ENCODE data around the gene GPRC5A. TPM values are rescaled to one million over a fixed set of nuclear protein-coding genes. Genes with fewer than 3 reads are reported as not detected.
A peak's percentile ranks its signal among the peaks of the same experiment; 100 is the strongest.

The GPRC5A gene
- total RNA-seq, 4 donors from 2014 or later: 2.0 to 13.2 (median 12.4) TPM

DNA sequence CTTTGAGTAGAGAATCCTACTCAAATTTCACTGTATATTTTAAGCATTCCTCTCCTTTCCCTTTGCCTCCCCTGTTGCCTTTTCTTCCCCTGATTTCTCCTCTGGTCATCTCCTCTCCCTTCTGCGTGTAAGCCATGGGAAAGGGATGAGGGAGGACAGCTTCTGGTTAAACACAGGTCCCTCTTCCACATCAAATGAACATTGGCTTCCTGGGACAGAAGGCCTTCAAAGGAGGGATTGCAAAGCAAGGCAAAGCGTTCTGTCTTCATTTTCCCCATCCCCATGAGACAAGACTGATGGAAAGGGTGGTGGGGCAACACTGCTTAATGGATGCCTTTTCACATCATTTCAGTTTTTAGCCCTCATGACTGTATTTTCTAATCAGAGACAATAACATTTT is 26.2 kb downstream of the GPRC5A start:
- Histone ChIP-seq H3K27ac (peak overlapping the region in 1 of 2 donors; percentile 57), H3K9me3 (no peaks in the 10 kb centered on the region), H3K4me1 (no peaks in the 10 kb centered on the region), H3K36me3 (no peaks in the 10 kb centered on the region), H3K4me3 (no peak overlapping the region), H3K27me3 (no peaks in the 10 kb centered on the region)
- intact Hi-C loops (cut with DNase I; ENCODE audit: low total_unique reads): no loop called here
- no peak for DNase-seq
- no peak for TF ChIP-seq POLR2A (IDR thresholded peaks at IDR 0.05)
- TF ChIP-seq, protein P1, sequence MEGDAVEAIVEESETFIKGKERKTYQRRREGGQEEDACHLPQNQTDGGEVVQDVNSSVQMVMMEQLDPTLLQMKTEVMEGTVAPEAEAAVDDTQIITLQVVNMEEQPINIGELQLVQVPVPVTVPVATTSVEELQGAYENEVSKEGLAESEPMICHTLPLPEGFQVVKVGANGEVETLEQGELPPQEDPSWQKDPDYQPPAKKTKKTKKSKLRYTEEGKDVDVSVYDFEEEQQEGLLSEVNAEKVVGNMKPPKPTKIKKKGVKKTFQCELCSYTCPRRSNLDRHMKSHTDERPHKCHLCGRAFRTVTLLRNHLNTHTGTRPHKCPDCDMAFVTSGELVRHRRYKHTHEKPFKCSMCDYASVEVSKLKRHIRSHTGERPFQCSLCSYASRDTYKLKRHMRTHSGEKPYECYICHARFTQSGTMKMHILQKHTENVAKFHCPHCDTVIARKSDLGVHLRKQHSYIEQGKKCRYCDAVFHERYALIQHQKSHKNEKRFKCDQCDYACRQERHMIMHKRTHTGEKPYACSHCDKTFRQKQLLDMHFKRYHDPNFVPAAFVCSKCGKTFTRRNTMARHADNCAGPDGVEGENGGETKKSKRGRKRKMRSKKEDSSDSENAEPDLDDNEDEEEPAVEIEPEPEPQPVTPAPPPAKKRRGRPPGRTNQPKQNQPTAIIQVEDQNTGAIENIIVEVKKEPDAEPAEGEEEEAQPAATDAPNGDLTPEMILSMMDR (IDR thresholded peaks at IDR 0.05): no peak

GRCh38 chr12:12918781-12919389 is 27.5 kb downstream of the GPRC5A start:
- no peaks in the 10 kb centered on the region for H3K9me3 ChIP-seq
- DNase-seq: no peak
- H3K36me3 ChIP-seq: no peaks in the 10 kb centered on the region
- H3K27me3 ChIP-seq: no peaks in the 10 kb centered on the region
- H3K4me1 ChIP-seq: no peaks in the 10 kb centered on the region
- TF ChIP-seq POLR2A (IDR thresholded peaks at IDR 0.05): no peak
- TF ChIP-seq, protein P1 (IDR thresholded peaks at IDR 0.05): no peak
- intact Hi-C loops (cut with DNase I; ENCODE audit: low total_unique reads): no loop called here
- no peak overlapping the region for H3K4me3 ChIP-seq
- H3K27ac ChIP-seq: no peak overlapping the region

GRCh38 chr12:12919666-12920435 is 28.5 kb downstream of the GPRC5A start:
- H3K9me3 ChIP-seq: no peaks in the 10 kb centered on the region
- H3K27ac ChIP-seq: no peak overlapping the region
- H3K27me3 ChIP-seq: no peaks in the 10 kb centered on the region
- TF ChIP-seq POLR2A (IDR thresholded peaks at IDR 0.05): no peak
- TF ChIP-seq, protein P1 (IDR thresholded peaks at IDR 0.05): no peak
- H3K36me3 ChIP-seq: no peaks in the 10 kb centered on the region
- intact Hi-C loops (cut with DNase I; ENCODE audit: low total_unique reads): no loop called here
- no peak for DNase-seq
- H3K4me3 ChIP-seq: no peak overlapping the region
- H3K4me1 ChIP-seq: no peaks in the 10 kb centered on the region

DNA sequence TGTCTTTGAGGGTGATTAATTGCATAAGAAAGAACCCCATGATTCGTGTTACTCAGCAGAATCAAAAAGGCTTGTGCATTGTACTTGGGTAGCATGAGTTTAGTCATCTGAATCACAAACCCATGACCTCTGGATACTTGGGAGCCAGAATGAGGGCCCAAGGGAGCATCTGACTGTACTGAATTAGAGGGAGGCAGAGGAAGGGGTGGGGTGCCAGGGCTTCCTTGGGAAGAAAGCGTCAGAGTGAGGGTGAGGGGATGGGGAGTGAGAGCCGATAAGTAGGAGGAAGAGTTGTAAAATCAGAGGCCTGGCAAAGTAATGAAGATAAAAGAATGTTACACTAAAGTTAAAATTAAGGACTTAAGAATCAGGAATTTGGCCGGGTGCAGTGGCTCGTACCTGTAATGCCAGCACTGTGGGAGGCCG is 30.8 kb downstream of the GPRC5A start:
- Histone ChIP-seq H3K27me3 (no peaks in the 10 kb centered on the region), H3K27ac (no peak overlapping the region), H3K4me1 (no peaks in the 10 kb centered on the region), H3K9me3 (no peaks in the 10 kb centered on the region), H3K4me3 (no peak overlapping the region), H3K36me3 (no peaks in the 10 kb centered on the region)
- TF ChIP-seq, protein P1 (IDR thresholded peaks at IDR 0.05): no peak
- TF ChIP-seq POLR2A (IDR thresholded peaks at IDR 0.05): no peak
- intact Hi-C loops (cut with DNase I; ENCODE audit: low total_unique reads): no loop called here
- DNase-seq: peak; percentile 43 to 56

- H3K9me3 ChIP-seq: no peaks in the 10 kb centered on the region
- intact Hi-C loops (cut with DNase I; ENCODE audit: low total_unique reads): no loop called here
- H3K27ac ChIP-seq: no peak overlapping the region
- no peaks in the 10 kb centered on the region for H3K36me3 ChIP-seq
- no peaks in the 10 kb centered on the region for H3K27me3 ChIP-seq
- TF ChIP-seq POLR2A (IDR thresholded peaks at IDR 0.05): no peak
- no peaks in the 10 kb centered on the region for H3K4me1 ChIP-seq
- no peak overlapping the region for H3K4me3 ChIP-seq
- no peak for DNase-seq
Observed at GRCh38 chr12:12922978-12923377, 31.6 kb downstream of the GPRC5A start.
